ENCODE measurements around the gene UFC1. TPM values are rescaled to one million over a fixed set of nuclear protein-coding genes. Genes with fewer than 3 reads are reported as not detected.

UFC1 gene
- total and polyA plus RNA-seq, 2 donors (not counting 1 experiment from before 2014, with no cell fraction given), result 91.0 to 128 TPM

DNA sequence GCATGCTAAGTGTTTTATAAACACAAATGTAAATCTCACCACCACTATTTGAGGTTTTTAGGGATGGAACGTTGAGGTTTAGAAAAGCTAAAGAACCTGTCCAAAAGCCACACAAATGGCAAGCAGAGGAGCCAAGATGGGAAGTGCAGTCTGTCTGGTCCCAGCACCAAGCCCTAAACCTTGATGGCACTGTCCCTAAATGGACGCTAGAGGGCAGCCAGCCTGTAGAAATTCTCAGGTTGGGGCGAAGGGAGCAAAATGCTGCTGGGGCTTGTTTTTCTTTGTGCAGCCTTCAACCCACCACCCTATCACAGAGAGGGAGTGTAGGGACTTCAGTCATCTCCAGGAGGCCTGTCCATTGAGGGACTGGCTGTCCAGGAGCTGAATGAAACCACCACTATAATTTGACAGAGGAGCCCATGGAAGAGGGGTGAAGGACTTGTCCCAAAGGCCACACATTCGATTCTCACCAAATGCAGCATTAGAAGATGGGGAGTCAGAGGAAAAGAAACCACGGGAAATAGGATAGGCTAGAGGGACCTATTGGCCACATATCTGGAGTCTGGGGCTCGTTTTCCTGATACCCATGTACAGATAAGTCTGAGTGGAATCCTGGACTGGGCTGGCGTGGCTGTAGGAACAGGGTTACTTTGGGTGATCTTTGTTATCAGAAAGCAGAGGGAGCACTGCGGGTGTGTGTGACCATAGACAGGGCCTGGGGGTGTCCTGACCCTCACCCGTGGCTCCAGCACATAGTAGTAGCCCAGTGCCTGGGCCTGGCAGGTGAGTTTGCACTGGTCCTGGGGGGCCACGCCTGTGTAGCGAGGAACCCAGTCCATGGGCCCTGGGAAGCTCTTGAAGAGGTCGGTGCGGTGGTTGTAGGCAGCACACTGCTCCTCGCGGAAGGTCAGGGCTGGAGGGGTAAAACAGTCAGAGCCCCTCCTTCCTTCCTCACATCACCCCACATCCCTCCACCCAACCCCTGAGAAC is 39.0 kb downstream of the UFC1 start:
- Histone ChIP-seq H3K27ac (ENCODE audit: low read length in 2 of 2) (no peak overlapping the region), H4K20me1 (ENCODE audit: control insufficient read depth, insufficient read depth, low read length, poor library complexity, severe bottlenecking) (no peaks in the 10 kb centered on the region), H3K9ac (ENCODE audit: low read length) (no peak overlapping the region), H3K36me3 (replicated peaks in 1 of 2; ENCODE audit: control extremely low read depth in 1 of 2, control insufficient read depth in 1 of 2, extremely low read depth in 1 of 2, insufficient read depth in 2 of 2, low read length in 1 of 2) (no peaks in the 10 kb centered on the region), H3K9me3 (ENCODE audit: control extremely low read depth in 1 of 3, control insufficient read depth in 2 of 3, insufficient read depth in 1 of 3, low read length in 2 of 3) (no peaks in the 10 kb centered on the region), H3K79me2 (ENCODE audit: control insufficient read depth, insufficient read depth, low read length) (peaks cover 26% of the 10 kb centered on the region), H3K4me2 (replicated peaks; ENCODE audit: low read depth, low read length, poor library complexity, severe bottlenecking) (peak overlapping the region; percentile 12), H3K4me1 (ENCODE audit: control insufficient read depth in 2 of 2, insufficient read depth in 2 of 2, low read length in 2 of 2) (peaks cover 56 to 71% of the 10 kb centered on the region in 2 donors), H3K4me3 (ENCODE audit: control extremely low read depth in 1 of 5, extremely low read depth in 1 of 5, insufficient read depth in 1 of 5, low read depth in 2 of 5, low read length in 4 of 5) (no peak overlapping the region), H2AFZ (ENCODE audit: insufficient read depth, low read depth, low read length, poor library complexity, severe bottlenecking) (peak overlapping the region; percentile 39), H3K27me3 (replicated peaks in 1 of 4; ENCODE audit: control extremely low read depth in 1 of 4, control insufficient read depth in 3 of 4, insufficient read depth in 4 of 4, low read length in 3 of 4) (no peaks in the 10 kb centered on the region)
- intact Hi-C loops (cut with micrococcal nuclease), result loop anchor here (1.0 to 5.0 kb wide), 5 partner anchors 10 to 190 kb away; partner anchors contain the start of genes NDUFS2, PPOX and TOMM40L
- Mint-ChIP-seq H3K27me3 (no peaks in the 10 kb centered on the region), H3K4me1 (peaks cover 56% of the 10 kb centered on the region), H3K4me3 (no peak overlapping the region), H3K9me3 (ENCODE audit: insufficient read depth) (no peaks in the 10 kb centered on the region), H3K27ac (peak overlapping the region; percentile 72)
- ATAC-seq (ENCODE audit: low read depth) (peak; percentile 91), DNase-seq (peak; percentile 83)
- TF ChIP-seq EZH2 (IDR thresholded peaks at IDR 0.05; ENCODE audit: borderline replicate concordance, insufficient read depth, low read depth, low read length, poor library complexity, severe bottlenecking) (no peak), CTCF (IDR thresholded peaks at IDR 0.05) (peak; percentile 92)
- CTCF ChIA-PET, result interaction anchor here (0.6 to 4.8 kb wide), 23 partner anchors 10 to 191 kb away, joined by 3 to 64 read pairs (median 3); partner anchors contain the start of genes DEDD, NDUFS2, PPOX and TOMM40L
- 93% methylated on average over 12 of the region's 15 CpGs for WGBS (ENCODE audit: insufficient coverage)
- POLR2A ChIA-PET, result no interaction called here
